Choroid plexus epithelial cell (primary cell): ENCODE data around the gene OCEL1.

Source experiments
- DNase-seq: peaks from one replicate; pipeline ENCODE4 v3.0.0-alpha.2; 2010; ENCODE audit warnings: low read depth
- H3K4me3 ChIP-seq: 2 replicates; pipeline ENCODE4 v1.5.1; 2011; ENCODE audit warnings: low read depth, mild to moderate bottlenecking, control low read depth, low read length, moderate library complexity
- CTCF ChIP-seq: conservative IDR thresholded peaks from 2 replicates; pipeline ENCODE4 v1.5.1; 2011; ENCODE audit warnings: low read depth, mild to moderate bottlenecking, control low read depth, inconsistent platforms, low read length, moderate library complexity

The OCEL1 gene

GRCh38 chr19:17259118-17259780 is 33.2 kb downstream of the OCEL1 start:
- H3K4me3 ChIP-seq: no peak overlapping the region
- DNase-seq: peak; percentile 47
- TF ChIP-seq CTCF: no peak

- no peak for TF ChIP-seq CTCF
- no peak for DNase-seq
- no peak overlapping the region for H3K4me3 ChIP-seq
Observed at GRCh38 chr19:17259934-17260333, 33.9 kb downstream of the OCEL1 start.

- TF ChIP-seq CTCF: peak; percentile 89
- no peak overlapping the region for H3K4me3 ChIP-seq
- peak; percentile 78 for DNase-seq
Observed at GRCh38 chr19:17260842-17261325, 34.9 kb downstream of the OCEL1 start.

- no peak for TF ChIP-seq CTCF
- no peak for DNase-seq
- H3K4me3 ChIP-seq: no peak overlapping the region
Observed at GRCh38 chr19:17262557-17262956, 36.5 kb downstream of the OCEL1 start.

GRCh38 chr19:17263712-17264640 is 38.0 kb downstream of the OCEL1 start:
- no peak for TF ChIP-seq CTCF
- DNase-seq: no peak
- no peak overlapping the region for H3K4me3 ChIP-seq

- TF ChIP-seq CTCF: no peak
- H3K4me3 ChIP-seq: no peak within 1 kb of the TSS
- DNase-seq: no peak
Observed at GRCh38 chr19:17264641-17264979, 38.6 kb downstream of the OCEL1 start, which contains the start of gene USHBP1. Gene USHBP1, minus strand, starts transcription at chr19:17264745. Its CDS starts 446 bp downstream, at chr19:17264299.
